ENCODE results near the gene FAM228B.

The FAM228B gene

GRCh38 chr2:24206242-24206641 lies 83.0 kb downstream of the FAM228B start:
- DNase-seq: no peak

GRCh38 chr2:24206714-24207113 lies 83.4 kb downstream of the FAM228B start:
- DNase-seq: no peak

DNA sequence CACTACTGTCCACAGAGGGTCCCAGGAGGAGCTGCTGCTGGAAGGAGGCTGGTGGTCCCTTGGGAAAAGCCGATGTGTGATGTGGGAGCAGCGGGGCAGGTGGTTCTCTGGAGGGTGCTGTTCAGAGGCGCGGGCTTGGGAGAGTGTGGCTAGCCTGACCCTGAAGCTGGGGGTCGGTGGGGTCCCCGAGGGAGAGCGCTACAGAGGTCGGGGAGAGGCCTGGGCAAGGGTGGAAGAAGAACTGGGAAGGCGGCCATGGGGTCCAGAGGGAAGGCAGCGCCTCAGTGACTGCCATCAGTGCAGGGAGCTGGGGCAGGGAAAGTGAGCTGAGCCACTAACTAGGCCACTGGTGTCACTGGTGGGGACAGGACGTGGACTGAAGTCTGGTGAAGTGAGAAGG lies 84.1 kb downstream of the FAM228B start:
- no peak for DNase-seq

DNA sequence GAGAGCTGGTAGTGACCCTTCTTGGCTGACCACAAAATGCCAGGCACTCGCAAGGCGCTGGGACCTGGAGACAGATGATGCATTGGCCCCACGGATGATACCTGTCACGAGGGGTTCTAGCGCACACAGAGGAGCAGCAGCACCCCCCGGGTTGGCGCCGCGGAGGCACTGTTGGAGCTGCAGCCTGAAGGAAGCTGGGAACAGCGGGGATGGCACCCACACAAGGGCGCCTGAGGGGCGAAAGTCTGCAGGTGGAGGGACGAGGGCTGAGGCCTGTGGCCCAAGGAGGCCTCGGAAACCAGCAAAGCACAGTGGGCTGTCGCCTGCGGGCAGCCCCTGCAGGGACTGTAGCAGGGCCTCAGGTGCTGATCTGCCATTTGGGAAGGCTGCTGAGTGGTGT lies 85.2 kb downstream of the FAM228B start:
- DNase-seq: no peak

GRCh38 chr2:24209389-24210105 lies 86.3 kb downstream of the FAM228B start:
- no peak for DNase-seq

DNA sequence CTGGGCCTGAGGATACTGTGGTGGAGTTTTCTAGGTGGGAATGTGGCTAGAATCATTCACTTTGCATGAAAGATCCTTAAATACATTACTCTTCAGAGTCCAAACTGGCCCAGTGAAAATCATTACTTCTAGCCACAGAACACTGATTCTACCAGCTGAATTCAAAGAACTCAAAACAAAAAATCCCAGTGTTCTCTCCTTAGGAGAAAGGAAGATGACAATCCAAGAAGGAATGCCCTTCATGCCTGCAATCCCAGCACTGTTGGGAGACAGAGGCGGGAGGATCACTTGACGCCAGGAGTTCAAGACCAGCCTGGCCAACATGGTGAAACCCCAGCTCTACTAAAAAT lies 86.8 kb downstream of the FAM228B start:
- DNase-seq: no peak

DNA sequence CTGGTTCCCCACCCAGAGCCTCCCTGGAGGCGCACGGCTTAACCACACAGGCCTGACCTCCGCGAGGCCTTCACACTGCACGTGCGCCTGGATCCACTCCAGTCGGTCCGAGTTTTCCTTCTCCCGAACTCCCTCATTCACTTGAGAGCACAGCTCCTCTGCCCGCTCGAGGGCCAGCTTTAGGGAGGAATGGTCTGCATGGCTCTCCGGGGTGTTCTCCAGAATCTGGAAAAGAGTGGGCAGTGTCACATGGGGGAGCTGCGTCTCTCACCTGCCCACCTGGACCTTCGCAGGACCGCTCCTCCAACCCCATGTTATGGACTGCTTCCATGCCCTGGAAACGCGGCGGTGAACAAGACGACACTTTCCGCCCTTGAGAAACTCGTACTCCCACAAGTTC lies 87.5 kb downstream of the FAM228B start:
- DNase-seq: no peak

DNA sequence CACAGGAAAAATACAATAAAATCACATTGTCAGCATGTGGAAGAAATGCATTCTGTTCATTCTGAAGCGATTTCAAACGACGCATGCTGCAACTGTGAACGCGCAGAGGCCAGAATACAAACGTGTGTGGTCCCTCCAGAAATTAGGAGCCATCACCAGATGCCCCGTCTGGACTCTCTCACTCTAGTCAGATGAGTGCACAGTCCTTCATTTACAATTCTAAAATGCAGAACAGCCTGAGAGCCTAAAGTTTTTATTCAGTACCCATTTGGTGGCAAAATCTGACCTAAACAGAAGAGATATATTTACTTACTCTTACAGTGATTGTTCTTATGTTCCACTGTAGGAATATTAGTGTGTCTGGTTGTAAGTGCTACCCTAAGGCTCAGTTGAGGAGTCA lies 88.1 kb downstream of the FAM228B start:
- DNase-seq: no peak

- DNase-seq: no peak
Observed at GRCh38 chr2:24214880-24215279, 91.6 kb downstream of the FAM228B start.

Measured in CD4-positive, alpha-beta T cell treated with Interleukin-17A for 4 hours (primary cell).